ENCODE measurements around the gene SLC26A11.

Gene SLC26A11

DNA sequence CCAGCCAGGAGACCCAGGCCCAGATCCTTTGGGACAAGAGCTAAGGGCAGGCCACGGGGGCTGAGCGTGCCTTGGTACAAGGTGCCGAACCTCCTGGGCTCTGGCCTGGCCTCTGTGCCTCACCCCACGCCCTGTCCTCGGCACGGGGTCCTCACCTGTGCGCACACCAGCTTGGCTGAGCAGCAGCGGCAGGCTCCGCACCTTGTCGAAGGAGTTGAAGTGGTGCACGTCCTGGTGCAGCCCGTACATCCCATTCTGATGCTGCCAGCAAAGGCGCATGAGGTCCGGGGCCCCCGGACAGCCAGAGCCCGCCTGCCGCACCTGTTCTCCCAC is 5.4 kb upstream of the SLC26A11 start:
- TF ChIP-seq CTCF (IDR thresholded peaks at IDR 0.05; ENCODE audit: low read depth, low read length, missing control alignments), result no peak
- no peak overlapping the region for H3K4me3 ChIP-seq (replicated peaks; ENCODE audit: low read depth, low read length)
- no peak for DNase-seq (ENCODE audit: extremely low read depth, low read depth)

DNA sequence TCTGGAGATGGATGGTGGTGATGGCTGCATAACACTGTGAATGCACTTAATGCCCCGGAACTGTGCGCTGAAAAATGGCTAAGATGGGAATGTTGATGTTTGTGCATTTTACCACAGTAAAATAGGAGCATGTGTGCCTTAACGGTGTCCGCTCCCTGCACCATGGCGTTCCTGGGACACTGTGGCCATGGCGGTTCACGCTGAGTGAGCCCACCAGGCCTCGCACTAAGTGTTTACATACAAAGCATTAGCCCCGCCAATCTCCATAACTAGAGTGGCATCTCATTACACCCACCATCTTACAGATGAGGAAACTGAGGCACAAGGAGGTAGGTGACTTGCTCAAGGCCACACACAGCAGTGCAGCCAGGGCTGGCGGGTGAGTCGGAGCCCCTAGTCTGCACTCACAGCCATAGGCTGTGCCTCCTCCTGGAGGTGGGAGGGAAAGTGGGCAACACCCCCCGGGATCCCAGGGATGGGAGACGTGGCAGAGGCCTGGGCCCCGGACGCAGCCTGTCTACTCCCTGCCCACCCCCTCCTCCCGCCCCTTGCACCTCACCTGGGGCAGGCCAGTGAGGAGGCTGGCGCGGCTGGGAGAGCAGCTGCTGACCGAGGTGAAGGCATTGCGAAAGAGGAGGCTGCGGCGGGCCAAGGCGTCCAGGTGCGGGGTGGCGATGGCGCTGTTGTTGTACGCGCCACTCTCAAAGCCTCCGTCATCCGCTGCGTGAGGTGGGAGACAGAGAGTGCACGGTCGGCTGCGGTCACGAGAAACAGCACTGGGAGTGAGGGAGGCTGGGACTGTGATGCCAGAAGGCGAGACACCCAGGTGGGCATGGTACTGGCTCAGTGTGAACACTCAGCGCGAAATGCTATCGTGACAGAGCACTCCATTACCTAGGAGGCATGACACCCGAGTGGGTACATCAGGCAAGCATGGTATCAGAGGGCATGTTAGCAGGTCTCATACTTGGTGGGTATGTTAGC is 3.5 kb upstream of the SLC26A11 start:
- no peak for TF ChIP-seq CTCF (IDR thresholded peaks at IDR 0.05; ENCODE audit: low read depth, low read length, missing control alignments)
- DNase-seq (ENCODE audit: extremely low read depth, low read depth), result no peak
- H3K4me3 ChIP-seq (replicated peaks; ENCODE audit: low read depth, low read length), result no peak overlapping the region

DNA sequence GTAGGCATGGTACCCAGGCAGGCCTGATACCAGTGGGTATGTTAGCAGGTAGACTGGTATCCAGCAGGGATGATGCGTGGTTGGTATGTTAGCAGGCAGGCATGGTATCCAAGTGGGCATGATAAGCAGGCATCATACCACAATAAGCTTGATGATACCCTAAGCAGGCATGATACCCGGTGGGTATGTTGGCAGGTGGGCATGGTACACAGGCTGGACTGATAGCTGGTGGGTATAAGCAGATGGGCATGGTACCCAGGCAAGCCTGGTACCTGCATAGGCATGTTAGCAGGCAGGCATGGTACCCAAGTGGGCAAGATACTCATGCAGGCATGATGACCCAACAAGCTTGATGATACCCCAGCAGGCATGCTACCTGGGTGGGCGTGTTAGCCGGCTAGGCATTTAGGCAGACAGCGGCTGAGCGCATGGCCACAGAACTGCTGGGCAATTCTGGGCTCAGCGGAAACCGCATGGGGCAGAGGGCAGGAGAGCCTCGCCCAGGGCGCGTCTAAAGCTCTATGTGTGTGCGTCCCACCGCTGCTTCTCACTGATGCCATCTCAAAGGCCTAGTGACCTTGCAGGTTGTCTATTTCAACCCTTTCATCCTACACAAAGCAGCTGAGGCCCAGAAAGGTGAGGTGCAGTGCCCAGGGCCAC is 2.4 kb upstream of the SLC26A11 start:
- H3K4me3 ChIP-seq (replicated peaks; ENCODE audit: low read depth, low read length), result no peak overlapping the region
- TF ChIP-seq CTCF (IDR thresholded peaks at IDR 0.05; ENCODE audit: low read depth, low read length, missing control alignments), result no peak
- no peak for DNase-seq (ENCODE audit: extremely low read depth, low read depth)

DNA sequence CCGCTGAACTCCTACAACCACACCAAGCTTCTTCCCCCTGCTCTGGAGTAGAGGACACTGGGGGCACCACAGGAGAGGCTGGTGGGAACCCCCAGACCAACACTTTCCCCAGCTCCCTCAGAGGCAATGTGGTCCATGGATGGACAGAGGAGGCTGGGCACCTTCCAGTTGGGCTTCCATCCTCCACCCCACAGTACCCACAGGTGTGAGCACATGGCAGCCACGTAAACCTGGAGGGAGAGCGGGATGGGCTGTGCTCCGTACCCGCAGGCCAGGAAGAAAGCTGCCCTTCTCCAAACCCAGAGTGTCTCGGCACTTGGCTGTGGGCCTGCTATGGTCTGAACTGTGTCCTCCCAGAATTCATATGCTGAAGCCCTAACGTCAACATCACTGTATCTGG is 1.8 kb upstream of the SLC26A11 start:
- TF ChIP-seq CTCF (IDR thresholded peaks at IDR 0.05; ENCODE audit: low read depth, low read length, missing control alignments), result no peak
- H3K4me3 ChIP-seq (replicated peaks; ENCODE audit: low read depth, low read length), result no peak overlapping the region
- no peak for DNase-seq (ENCODE audit: extremely low read depth, low read depth)

DNA sequence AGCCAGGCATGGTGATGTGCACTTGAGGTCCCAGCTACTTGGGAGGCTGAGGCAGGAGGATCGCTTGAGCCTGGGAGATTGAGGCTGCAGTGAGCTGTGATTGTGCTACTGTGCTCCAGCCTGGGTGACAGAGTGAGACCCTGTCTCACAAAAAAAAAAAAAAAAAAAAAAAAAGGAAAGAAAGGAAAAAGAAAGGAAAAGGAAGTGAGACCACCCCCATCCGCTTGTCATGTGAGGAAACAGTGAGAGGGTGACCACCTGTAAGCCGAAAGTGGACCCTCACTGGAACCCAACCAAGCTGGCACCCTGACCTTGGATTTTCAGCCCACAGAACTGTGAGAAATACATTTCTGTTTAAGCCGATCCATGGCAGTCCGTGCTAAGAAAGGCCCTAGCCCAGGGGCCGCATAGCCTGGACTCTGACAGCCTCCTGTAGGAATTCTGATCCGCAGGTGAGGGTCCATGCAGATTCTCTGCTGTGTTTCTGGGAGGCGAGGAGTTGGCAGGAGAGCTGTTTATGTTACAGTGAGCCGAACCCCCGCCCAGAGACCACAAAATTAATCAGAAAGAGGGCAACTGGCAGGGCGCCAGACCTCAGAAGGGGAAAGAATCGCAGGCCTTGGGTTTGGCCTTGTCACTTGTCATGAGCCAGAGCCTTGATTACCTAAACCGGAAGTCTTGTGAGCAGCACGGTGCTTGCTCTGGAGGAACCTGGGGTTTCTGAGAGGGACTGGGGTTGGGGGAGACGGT is 1.0 kb upstream of the SLC26A11 start:
- peak; percentile 45 for DNase-seq (ENCODE audit: extremely low read depth, low read depth)
- H3K4me3 ChIP-seq (replicated peaks; ENCODE audit: low read depth, low read length), result peak overlapping the region; percentile 88
- TF ChIP-seq CTCF (IDR thresholded peaks at IDR 0.05; ENCODE audit: low read depth, low read length, missing control alignments), result no peak

- no peak for DNase-seq (ENCODE audit: extremely low read depth, low read depth)
- TF ChIP-seq CTCF (IDR thresholded peaks at IDR 0.05; ENCODE audit: low read depth, low read length, missing control alignments), result no peak
- peak overlapping the region; percentile 88 for H3K4me3 ChIP-seq (replicated peaks; ENCODE audit: low read depth, low read length)
Observed at GRCh38 chr17:80219763-80220053, 519 bp upstream of the SLC26A11 start.
